Astrocyte of the spinal cord (primary cell): ENCODE data around the gene RAB1B.

Experiments
- DNase-seq: peaks from one replicate; pipeline ENCODE4 v3.0.0; 2011; ENCODE audit warnings: low read depth, low spot score
- H3K4me3 ChIP-seq: 2 replicates; pipeline ENCODE4 v1.5.1; 2011; ENCODE audit warnings: low read depth, mild to moderate bottlenecking, low read length, moderate library complexity
- CTCF ChIP-seq: IDR thresholded peaks from 2 replicates; pipeline ENCODE4 v1.5.1; 2012; ENCODE audit warnings: low read depth, mild to moderate bottlenecking, low read length, inconsistent platforms
- in situ Hi-C: cut with HindIII; loops from 2 replicates; pipeline ENCODE4 v1.10.0; 2017; ENCODE audit warnings: low sequenced_read_pairs

RAB1B gene

GRCh38 chr11:66291706-66292542 lies 23.5 kb downstream of the RAB1B start, which contains the start of gene TMEM151A:
Gene TMEM151A, plus strand, starts transcription at chr11:66291894. Its CDS starts 120 bp downstream, at chr11:66292014.
- DNase-seq: no peak
- in situ Hi-C loops: no loop called here
- no peak within 1 kb of the TSS for H3K4me3 ChIP-seq
- no peak for TF ChIP-seq CTCF

GRCh38 chr11:66292543-66293332 lies 24.3 kb downstream of the RAB1B start:
- in situ Hi-C loops: no loop called here

GRCh38 chr11:66293352-66293751 lies 24.9 kb downstream of the RAB1B start:
- no peak for DNase-seq
- TF ChIP-seq CTCF: no peak
- H3K4me3 ChIP-seq: no peak overlapping the region
- in situ Hi-C loops: no loop called here

More at GRCh38 chr11:66292543-66293332, 24.3 kb downstream of the RAB1B start:
- H3K4me3 ChIP-seq: no peak overlapping the region
- no peak for DNase-seq
- TF ChIP-seq CTCF: no peak

GRCh38 chr11:66293777-66294625 lies 25.6 kb downstream of the RAB1B start:
- no peak overlapping the region for H3K4me3 ChIP-seq
- in situ Hi-C loops: no loop called here
- no peak for DNase-seq
- TF ChIP-seq CTCF: no peak

GRCh38 chr11:66294626-66295620 lies 26.5 kb downstream of the RAB1B start:
- in situ Hi-C loops: no loop called here
- no peak for TF ChIP-seq CTCF
- H3K4me3 ChIP-seq: no peak overlapping the region
- DNase-seq: no peak
